ENCODE measurements around the gene ETFDH. TPM values are rescaled to one million over a fixed set of nuclear protein-coding genes. Genes with fewer than 3 reads are reported as not detected.
"Not testable (repeated sequence)": the region's sequence is repeated elsewhere in the genome, so short reads cannot be mapped to it uniquely, and the experiment has no call there.

Gene ETFDH
- total RNA-seq, 2 experiments from 2014 or later = 19.5 to 21.2 TPM

DNA sequence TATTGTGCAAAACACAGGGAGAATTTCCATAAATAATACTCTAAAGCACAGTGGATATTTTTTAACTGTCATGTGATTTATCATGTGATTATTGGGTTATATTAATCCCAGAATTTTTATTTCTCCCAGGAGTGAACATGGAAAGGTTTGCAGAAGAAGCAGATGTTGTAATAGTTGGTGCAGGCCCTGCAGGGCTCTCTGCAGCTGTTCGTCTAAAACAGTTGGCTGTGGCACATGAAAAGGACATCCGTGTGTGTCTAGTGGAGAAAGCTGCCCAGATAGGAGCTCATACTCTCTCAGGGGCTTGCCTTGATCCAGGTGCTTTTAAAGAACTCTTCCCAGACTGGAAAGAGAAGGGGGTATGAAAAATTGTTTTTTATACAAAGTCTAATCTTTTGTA is 10.0 kb downstream of the ETFDH start:
- H3K36me3 Mint-ChIP-seq (ENCODE audit: low read depth) = peaks cover 3% of the 10 kb centered on the region
- CTCF ChIA-PET = interaction anchor here (0.8 kb wide), 1 partner anchor 522 kb away, joined by 3 read pairs; no protein-coding TSS in a partner anchor
- POLR2A ChIA-PET = no interaction called here

DNA sequence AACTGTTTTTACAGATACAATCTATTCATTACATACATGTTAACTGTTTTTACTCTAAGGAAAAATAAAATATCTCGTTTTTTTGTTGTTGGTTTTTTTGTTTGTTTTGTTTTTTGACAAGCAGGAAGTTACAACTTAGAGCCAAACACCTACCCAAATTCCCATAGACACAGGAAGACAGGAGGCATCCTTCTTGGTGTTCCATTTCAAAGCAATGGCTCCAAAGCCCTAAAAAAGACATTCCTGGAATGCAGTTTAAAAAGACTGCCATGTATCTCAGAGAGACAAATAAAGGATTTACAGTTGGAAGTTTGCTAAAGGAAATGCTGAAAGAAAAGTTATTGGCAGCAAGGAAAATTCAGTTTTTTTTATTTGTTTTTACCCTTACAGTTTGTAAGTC is 16.7 kb downstream of the ETFDH start:
- Mint-ChIP-seq H3K36me3 (ENCODE audit: low read depth) (peaks cover 7% of the 10 kb centered on the region), H3K4me1 (ENCODE audit: low read depth) (no peaks in the 10 kb centered on the region)

More for the DNA sequence above, 10.0 kb downstream of the ETFDH start:
- DNase-seq (no peak), ATAC-seq (no peak)
- H3K27ac Mint-ChIP-seq = no peak overlapping the region
- H3K4me3 Mint-ChIP-seq = no peak overlapping the region
- no peaks in the 10 kb centered on the region for H3K9me3 Mint-ChIP-seq (ENCODE audit: insufficient read depth)
- H3K4me1 Mint-ChIP-seq (ENCODE audit: low read depth) = no peaks in the 10 kb centered on the region
- H3K27me3 Mint-ChIP-seq (ENCODE audit: low read depth) = no peaks in the 10 kb centered on the region

GRCh38 chr4:158704274-158704673 is 32.2 kb downstream of the ETFDH start:
- DNase-seq (no peak), ATAC-seq (no peak)
- no peaks in the 10 kb centered on the region for H3K4me1 Mint-ChIP-seq (ENCODE audit: low read depth)
- H3K9me3 Mint-ChIP-seq (ENCODE audit: insufficient read depth) = no peaks in the 10 kb centered on the region
- ChIA-PET CTCF (no interaction called here), POLR2A (no interaction called here)
- H3K4me3 Mint-ChIP-seq = no peak overlapping the region
- H3K27me3 Mint-ChIP-seq (ENCODE audit: low read depth) = no peaks in the 10 kb centered on the region
- H3K27ac Mint-ChIP-seq = no peak overlapping the region
- peaks cover 37% of the 10 kb centered on the region for H3K36me3 Mint-ChIP-seq (ENCODE audit: low read depth)

More for the DNA sequence above, 16.7 kb downstream of the ETFDH start:
- Mint-ChIP-seq H3K27me3 (ENCODE audit: low read depth) (no peaks in the 10 kb centered on the region), H3K9me3 (ENCODE audit: insufficient read depth) (no peaks in the 10 kb centered on the region), H3K27ac (no peak overlapping the region), H3K4me3 (no peak overlapping the region)
- POLR2A ChIA-PET = no interaction called here
- no peak for DNase-seq
- ATAC-seq = no peak
- CTCF ChIA-PET = no interaction called here

DNA sequence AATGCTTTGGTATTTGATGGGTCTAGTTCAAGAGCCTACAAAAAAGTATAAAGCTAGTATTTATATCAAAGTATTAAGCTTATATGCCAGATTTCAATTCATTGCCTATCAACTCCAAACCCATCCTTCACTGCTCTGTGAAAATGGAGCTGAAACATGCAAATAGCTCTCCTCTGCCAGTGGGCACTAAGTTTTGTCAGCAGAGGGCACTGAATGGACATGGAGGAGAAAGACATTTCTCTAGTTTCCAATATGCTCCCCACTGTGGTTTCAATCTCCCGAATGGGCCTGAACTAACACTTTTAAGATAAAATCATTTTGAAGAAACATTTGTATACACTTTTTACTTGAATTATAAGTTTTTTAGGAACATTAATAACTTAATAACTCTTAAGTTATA is 38.7 kb downstream of the ETFDH start:
- Mint-ChIP-seq H3K36me3 (ENCODE audit: low read depth) (peaks cover 69% of the 10 kb centered on the region), H3K4me1 (ENCODE audit: low read depth) (no peaks in the 10 kb centered on the region), H3K4me3 (no peak overlapping the region), H3K27ac (no peak overlapping the region), H3K27me3 (ENCODE audit: low read depth) (no peaks in the 10 kb centered on the region), H3K9me3 (ENCODE audit: insufficient read depth) (no peaks in the 10 kb centered on the region)
- POLR2A ChIA-PET = interaction anchor here (0.9 kb wide), 1 partner anchor 10 kb away, joined by 3 read pairs; no protein-coding TSS in a partner anchor
- no peak for ATAC-seq
- CTCF ChIA-PET = interaction anchor here (0.9 to 2.3 kb wide), 6 partner anchors 11 to 492 kb away, joined by 4 to 10 read pairs (median 5); no protein-coding TSS in a partner anchor
- no peak for DNase-seq

GRCh38 chr4:158712622-158713021 is 40.5 kb downstream of the ETFDH start:
- H3K4me1 Mint-ChIP-seq (ENCODE audit: low read depth); POLR2A ChIA-PET; H3K27me3 Mint-ChIP-seq (ENCODE audit: low read depth); CTCF ChIA-PET; DNase-seq; H3K27ac Mint-ChIP-seq; ATAC-seq; H3K9me3 Mint-ChIP-seq (ENCODE audit: insufficient read depth); H3K4me3 Mint-ChIP-seq: not testable (repeated sequence)
- H3K36me3 Mint-ChIP-seq (ENCODE audit: low read depth) = peaks cover 66% of the 10 kb centered on the region

GRCh38 chr4:158714937-158715336 is 42.8 kb downstream of the ETFDH start:
- Mint-ChIP-seq H3K9me3 (ENCODE audit: insufficient read depth) (no peaks in the 10 kb centered on the region), H3K27me3 (ENCODE audit: low read depth) (no peaks in the 10 kb centered on the region), H3K36me3 (ENCODE audit: low read depth) (peaks cover 77% of the 10 kb centered on the region), H3K4me1 (ENCODE audit: low read depth) (peaks cover 8% of the 10 kb centered on the region), H3K4me3 (no peak overlapping the region), H3K27ac (no peak overlapping the region)
- ATAC-seq (no peak), DNase-seq (no peak)
- CTCF ChIA-PET = interaction anchor here (1.6 kb wide), 1 partner anchor 9 kb away, joined by 3 read pairs; the partner anchor contains the start of gene PPID
- POLR2A ChIA-PET = no interaction called here

GRCh38 chr4:158715802-158716201 is 43.7 kb downstream of the ETFDH start:
- DNase-seq = no peak
- Mint-ChIP-seq H3K27me3 (ENCODE audit: low read depth) (no peaks in the 10 kb centered on the region), H3K36me3 (ENCODE audit: low read depth) (peaks cover 73% of the 10 kb centered on the region), H3K27ac (no peak overlapping the region), H3K4me1 (ENCODE audit: low read depth) (peaks cover 9% of the 10 kb centered on the region), H3K4me3 (no peak overlapping the region), H3K9me3 (ENCODE audit: insufficient read depth) (no peaks in the 10 kb centered on the region)
- CTCF ChIA-PET = interaction anchor here (1.6 kb wide), 1 partner anchor 8 kb away, joined by 3 read pairs; the partner anchor contains the start of gene PPID
- POLR2A ChIA-PET = no interaction called here
- no peak for ATAC-seq

- no peak for ATAC-seq
- Mint-ChIP-seq H3K4me3 (peak overlapping the region; percentile 81), H3K4me1 (ENCODE audit: low read depth) (peaks cover 35% of the 10 kb centered on the region), H3K27me3 (ENCODE audit: low read depth) (no peaks in the 10 kb centered on the region), H3K36me3 (ENCODE audit: low read depth) (peaks cover 49% of the 10 kb centered on the region), H3K9me3 (ENCODE audit: insufficient read depth) (no peaks in the 10 kb centered on the region), H3K27ac (peak overlapping the region; percentile 8)
- ChIA-PET POLR2A (no interaction called here), CTCF (interaction anchor here (1.2 kb wide), 1 partner anchor 11 kb away, joined by 4 read pairs; no protein-coding TSS in a partner anchor)
- DNase-seq = no peak
These were observed 49.6 kb downstream of the ETFDH start for GRCh38 chr4:158721680-158722079.

GRCh38 chr4:158722291-158722916 is 50.3 kb downstream of the ETFDH start:
- no peaks in the 10 kb centered on the region for H3K9me3 Mint-ChIP-seq (ENCODE audit: insufficient read depth)
- no peak for DNase-seq
- ChIA-PET CTCF (interaction anchor here (1.2 kb wide), 1 partner anchor 12 kb away, joined by 4 read pairs; no protein-coding TSS in a partner anchor), POLR2A (no interaction called here)
- H3K27ac Mint-ChIP-seq = peak overlapping the region; percentile 94
- peaks cover 43% of the 10 kb centered on the region for H3K36me3 Mint-ChIP-seq (ENCODE audit: low read depth)
- H3K4me1 Mint-ChIP-seq (ENCODE audit: low read depth) = peaks cover 37% of the 10 kb centered on the region
- ATAC-seq = peak; percentile 13
- no peaks in the 10 kb centered on the region for H3K27me3 Mint-ChIP-seq (ENCODE audit: low read depth)
- H3K4me3 Mint-ChIP-seq = peak overlapping the region; percentile 81

DNA sequence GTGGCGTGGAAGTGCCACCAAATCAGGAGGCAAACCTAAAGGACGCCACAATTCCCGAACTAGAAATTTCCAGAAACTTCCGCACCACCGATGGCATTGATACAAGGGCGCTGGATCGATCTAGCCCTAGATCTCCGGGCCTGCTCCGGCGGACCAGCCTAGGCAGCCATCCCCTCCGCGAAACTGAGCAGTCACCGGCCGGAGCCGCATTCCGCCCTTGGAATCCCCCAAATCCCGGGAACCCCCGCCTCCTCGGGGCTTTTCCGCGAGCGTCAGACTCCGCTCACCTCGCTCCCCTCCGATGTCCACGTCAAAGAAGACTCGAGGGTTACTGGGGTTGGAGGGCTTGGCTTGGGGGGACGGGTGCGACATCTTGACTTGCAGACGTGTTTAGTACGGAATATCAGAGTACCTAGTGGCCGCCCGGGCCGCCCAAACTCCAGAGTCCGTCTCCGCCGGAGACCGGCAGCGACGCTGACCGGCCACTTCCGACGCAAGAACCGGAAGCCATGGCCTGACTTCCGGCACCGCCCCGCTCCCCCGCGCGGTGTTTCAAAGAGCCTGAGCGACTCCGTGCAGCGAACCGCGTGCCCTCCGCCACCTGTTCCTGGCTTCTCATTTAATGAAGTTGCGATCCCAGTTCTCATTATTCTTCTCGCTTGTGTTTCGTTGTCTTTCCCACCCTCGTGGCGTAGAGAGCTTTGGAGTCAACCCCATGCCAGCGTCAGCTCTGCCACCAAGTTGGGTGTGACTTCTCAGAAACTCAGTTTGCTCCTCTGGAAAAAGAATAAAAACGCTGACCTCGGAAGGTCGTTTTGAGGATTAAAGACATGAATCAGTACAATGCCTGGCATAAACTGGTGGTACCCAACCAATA is 51.1 kb downstream of the ETFDH start, which contains the start of gene PPID:
Gene PPID, minus strand, starts transcription at position 480 of the 877 bp plus-strand sequence. Its CDS starts 108 bp downstream, at position 372.
- POLR2A ChIA-PET = interaction anchor here (0.7 kb wide), 2 partner anchors 54 to 384 kb away, joined by 3 to 4 read pairs; no protein-coding TSS in a partner anchor
- Mint-ChIP-seq H3K27me3 (ENCODE audit: low read depth) (no peaks in the 10 kb centered on the region), H3K4me3 (peak within 1 kb of the TSS; percentile 81), H3K9me3 (ENCODE audit: insufficient read depth) (no peaks in the 10 kb centered on the region), H3K27ac (peak within 1 kb of the TSS; percentile 94), H3K4me1 (ENCODE audit: low read depth) (peaks cover 37% of the 10 kb centered on the region), H3K36me3 (ENCODE audit: low read depth) (peaks cover 35% of the 10 kb centered on the region)
- CTCF ChIA-PET = interaction anchor here (0.9 to 1.8 kb wide), 4 partner anchors 8 to 480 kb away, joined by 3 to 5 read pairs (median 4); partner anchors contain the start of gene C4orf46
- DNase-seq = peak; percentile 89
- peak; percentile 94 for ATAC-seq

DNA sequence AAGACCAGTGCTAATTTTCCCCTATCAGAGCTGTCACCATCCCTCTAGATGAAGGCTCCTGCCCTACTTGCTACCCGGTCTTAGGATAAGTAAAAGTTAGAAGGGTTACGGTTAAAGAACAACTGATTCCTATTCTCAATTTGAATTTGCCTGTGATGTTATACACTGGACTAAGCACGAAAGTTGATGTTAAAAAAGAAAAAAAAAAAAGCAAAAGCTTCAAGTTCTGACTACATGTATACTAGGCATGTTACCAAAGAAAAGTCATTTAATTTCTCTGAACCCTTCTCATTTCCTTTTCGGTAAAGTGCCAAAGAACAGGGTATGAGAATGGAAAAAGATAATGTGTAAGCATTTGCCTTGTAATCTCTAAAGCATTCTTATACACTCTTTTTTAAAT is 52.5 kb downstream of the ETFDH start:
- POLR2A ChIA-PET = no interaction called here
- no peaks in the 10 kb centered on the region for H3K9me3 Mint-ChIP-seq (ENCODE audit: insufficient read depth)
- DNase-seq = no peak
- CTCF ChIA-PET = interaction anchor here (1.3 to 1.8 kb wide), 3 partner anchors 53 to 478 kb away, joined by 3 to 5 read pairs (median 4); partner anchors contain the start of gene C4orf46
- H3K27ac Mint-ChIP-seq = peak overlapping the region; percentile 53
- no peak for ATAC-seq
- H3K36me3 Mint-ChIP-seq (ENCODE audit: low read depth) = peaks cover 21% of the 10 kb centered on the region
- H3K27me3 Mint-ChIP-seq (ENCODE audit: low read depth) = peaks cover 5% of the 10 kb centered on the region
- H3K4me1 Mint-ChIP-seq (ENCODE audit: low read depth) = peaks cover 40% of the 10 kb centered on the region
- H3K4me3 Mint-ChIP-seq = peak overlapping the region; percentile 81

Measured in activated CD8-positive, alpha-beta T cell treated with anti-CD3 and anti-CD28 coated beads, Interleukin-2, amount 10 ng/mL, durations not matched to agents 7 days and 5 days (primary cell).